ENCODE results near the gene PSTPIP1. TPM values are rescaled to one million over a fixed set of nuclear protein-coding genes. Genes with fewer than 3 reads are reported as not detected.

Gene PSTPIP1
- total and polyA plus RNA-seq, 2 of the 8 experiments (the other 6 are each of a cell fraction or from before 2014, with no cell fraction given) = 1.6 to 1.8 TPM

GRCh38 chr15:76961268-76962011 lies 33.5 kb upstream of the PSTPIP1 start:
- H3K27me3 ChIP-seq (replicated peaks in 1 of 4; ENCODE audit: control insufficient read depth in 3 of 4, extremely low read depth in 1 of 4, insufficient read depth in 3 of 4, low read length in 3 of 4) = peaks cover 0 to 1% (median 0%) of the 10 kb centered on the region in 4 experiments; a peak in 1 of 7 replicates
- no peak overlapping the region for H2BK15ac ChIP-seq (ENCODE audit: low read length)
- no peak overlapping the region for H2AFZ ChIP-seq (ENCODE audit: low read length)
- no peaks in the 10 kb centered on the region for H3K36me3 ChIP-seq (ENCODE audit: control insufficient read depth in 2 of 4, insufficient read depth in 4 of 4, low read length in 3 of 4)
- H3K23me2 ChIP-seq (ENCODE audit: low read depth, low read length) = no peaks in the 10 kb centered on the region
- no peaks in the 10 kb centered on the region for H3K9me3 ChIP-seq (ENCODE audit: insufficient read depth in 2 of 2, low read depth in 1 of 2, low read length in 1 of 2)
- H2AK5ac ChIP-seq (ENCODE audit: low read depth, low read length) = no peak overlapping the region
- no peaks in the 10 kb centered on the region for H4K20me1 ChIP-seq (replicated peaks in 1 of 2; ENCODE audit: control insufficient read depth in 1 of 2, insufficient read depth in 2 of 2, low read length in 2 of 2)
- FAIRE-seq (no peak), DNase-seq (ENCODE audit: low read depth in 1 of 2, low spot score in 2 of 2) (no peak)
- H2BK120ac ChIP-seq (replicated peaks; ENCODE audit: low read depth, low read length) = no peak overlapping the region
- H4K5ac ChIP-seq (ENCODE audit: insufficient read length, low read depth, low read length) = no peak overlapping the region
- WGBS, 2 experiments (ENCODE audit: extremely low coverage in 1 of 2, insufficient coverage in 1 of 2, insufficient read length in 1 of 2, insufficient replicate concordance in 2 of 2, low coverage in 1 of 2, low lambda C conversion rate in 2 of 2, missing lambda C conversion rate in 1 of 2) = 80% methylated on average over 6 of the region's 6 CpGs; no CpG with 5 or more reads in 1 of the 2 experiments
- no peak overlapping the region for H3K14ac ChIP-seq (ENCODE audit: insufficient read length)
- H2BK20ac ChIP-seq (ENCODE audit: low read length) = no peak overlapping the region
- H3K27ac ChIP-seq (ENCODE audit: low read depth, low read length) = no peak overlapping the region
- POLR2A ChIA-PET (ENCODE audit: partially characterized antibody) = interaction anchor here (0.9 to 1.1 kb wide), 2 partner anchors 10 to 30 kb away, joined by 3 to 4 read pairs; partner anchors contain the start of gene RCN2
- H4K8ac ChIP-seq (ENCODE audit: extremely low read depth, insufficient read depth, low read length) = no peak overlapping the region
- no peak overlapping the region for H2BK12ac ChIP-seq (ENCODE audit: low read depth, low read length)
- no peak overlapping the region for H4K91ac ChIP-seq (replicated peaks; ENCODE audit: insufficient read length, low read length)
- no peaks in the 10 kb centered on the region for H3K79me2 ChIP-seq (ENCODE audit: control insufficient read depth in 1 of 2, insufficient read depth in 2 of 2, low read length in 2 of 2)
- no peak overlapping the region for H3K4me3 ChIP-seq (ENCODE audit: extremely low read depth in 1 of 4, insufficient read depth in 2 of 4, low read depth in 3 of 4, low read length in 4 of 4)
- no peak overlapping the region for H3K56ac ChIP-seq (replicated peaks; ENCODE audit: insufficient read length, low read depth, low read length)
- no peak overlapping the region for H3K9ac ChIP-seq (replicated peaks in 1 of 4; ENCODE audit: extremely low read depth in 1 of 4, low read depth in 3 of 4, low read length in 3 of 4)
- no peaks in the 10 kb centered on the region for H3K79me1 ChIP-seq (ENCODE audit: low read depth, low read length)
- 0 out of 7 replicates have a peak, but pooled peaks cover 0 to 2% (median 0%) of the 10 kb centered on the region in 4 experiments for H3K4me1 ChIP-seq (replicated peaks in 1 of 4; ENCODE audit: control insufficient read depth in 3 of 4, insufficient read depth in 4 of 4, low read length in 3 of 4)
- no peak overlapping the region for H3K18ac ChIP-seq (ENCODE audit: extremely low read depth, low read length)
- no peak overlapping the region for H3K4me2 ChIP-seq (ENCODE audit: insufficient read depth in 1 of 2, low read depth in 2 of 2, low read length in 2 of 2)
- no peak overlapping the region for H3K4ac ChIP-seq (replicated peaks; ENCODE audit: insufficient read length, low read depth, low read length)
- CTCF ChIA-PET (ENCODE audit: partially characterized antibody) = interaction anchor here (1.0 to 4.7 kb wide), 4 partner anchors 10 to 65 kb away, joined by 3 to 35 read pairs (median 3); no protein-coding TSS in a partner anchor
- no peak overlapping the region for H3K23ac ChIP-seq (ENCODE audit: insufficient read length)
- H2BK5ac ChIP-seq (ENCODE audit: low read depth, low read length) = no peak overlapping the region
- TF ChIP-seq CHD2 (IDR thresholded peaks at IDR 0.05; ENCODE audit: low read length) (no peak), TAF7 (optimal IDR thresholded peaks at IDR 0.05; ENCODE audit: borderline replicate concordance, low read depth, low read length) (no peak), FOSL1 (IDR thresholded peaks at IDR 0.05; ENCODE audit: insufficient read depth, low read depth, low read length) (no peak), E2F6 (IDR thresholded peaks at IDR 0.05) (no peak), CEBPB (IDR thresholded peaks at IDR 0.05; ENCODE audit: low read depth, low read length) (no peak), RAD21 (IDR thresholded peaks at IDR 0.05 in 1 of 2, conservative IDR thresholded peaks at IDR 0.05 in 1 of 2; ENCODE audit: low read depth in 2 of 2, low read length in 2 of 2) (no peak), POLR2A (IDR thresholded peaks at IDR 0.05; ENCODE audit: control extremely low read depth in 1 of 2, low read depth in 2 of 2, low read length in 2 of 2) (no peak), MAX (IDR thresholded peaks at IDR 0.05) (no peak), JUND (IDR thresholded peaks at IDR 0.05; ENCODE audit: low read length) (no peak), KDM5A (IDR thresholded peaks at IDR 0.05; ENCODE audit: low read length) (no peak)
